HG02840 (cell line): Measurements from ENCODE around the gene WDR13.

Experiments
- ATAC-seq: cut with Tn5 transposase; IDR thresholded peaks from one replicate; pipeline ENCODE4 v1.9.1; 2021; ENCODE audit warnings: mild to moderate bottlenecking, moderate library complexity, moderate number of reproducible peaks; ENCODE audit not compliant: unreplicated experiment, low FRiP score

WDR13 gene

GRCh38 chrX:48591255-48591791, 6.0 kb upstream of the WDR13 start:
- ATAC-seq, result no peak

DNA sequence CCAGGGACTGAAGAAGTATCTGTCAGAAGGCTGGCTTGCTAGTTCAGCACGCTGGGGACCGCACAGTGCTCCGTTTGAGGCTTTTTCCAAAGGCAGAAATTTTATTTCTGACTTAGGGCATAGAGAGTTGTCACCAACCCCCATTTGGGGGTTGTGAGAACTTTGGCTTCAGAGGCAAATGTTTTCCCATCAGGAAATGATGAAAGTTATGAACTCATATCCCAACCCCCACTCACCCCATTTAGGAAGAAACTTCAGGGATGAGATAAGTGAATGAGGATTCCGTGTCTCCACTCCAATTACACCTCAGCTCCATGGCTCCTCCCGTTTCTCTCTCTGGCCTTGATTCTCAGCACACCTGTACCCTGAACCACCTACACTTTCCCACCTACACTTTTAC, 4.3 kb upstream of the WDR13 start:
- ATAC-seq, result no peak

DNA sequence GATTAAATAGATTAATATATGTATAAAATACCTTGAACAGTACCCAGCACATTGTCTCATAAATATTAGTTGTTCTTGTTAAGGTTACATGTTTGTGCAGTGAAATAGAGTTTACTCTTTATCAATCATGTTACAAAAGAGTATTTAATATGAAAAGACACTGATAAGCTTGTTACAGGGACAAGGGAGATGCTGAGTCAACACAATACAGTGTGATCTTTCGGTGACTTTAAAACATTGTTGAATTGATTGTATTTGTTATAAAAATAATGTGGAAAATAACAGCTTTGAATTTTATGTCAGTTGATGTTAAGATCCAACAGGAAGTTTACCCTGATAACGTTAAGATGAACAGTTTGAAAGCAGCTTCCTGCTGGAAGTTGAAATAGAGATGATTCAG, 1.4 kb upstream of the WDR13 start:
- ATAC-seq, result no peak

DNA sequence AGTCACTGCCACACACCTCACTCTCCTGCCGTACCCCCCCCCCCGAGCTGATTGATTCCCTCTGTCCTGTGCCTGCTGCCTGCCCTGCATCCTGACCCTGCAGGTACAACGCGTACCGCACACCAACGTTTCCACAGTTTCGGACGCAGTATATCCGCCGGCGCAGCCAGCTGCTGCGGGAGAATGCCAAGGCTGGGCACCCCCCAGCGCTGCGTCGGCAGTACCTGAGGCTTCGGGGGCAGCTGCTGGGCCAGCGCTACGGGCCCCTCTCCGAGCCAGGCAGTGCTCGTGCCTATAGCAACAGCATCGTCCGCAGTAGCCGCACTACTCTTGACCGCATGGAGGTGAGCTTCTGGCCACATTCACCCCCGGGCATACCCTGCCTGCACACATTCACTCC, 1.3 kb downstream of the WDR13 start:
- ATAC-seq, result no peak

- no peak for ATAC-seq
These were observed 2.0 kb downstream of the WDR13 start for GRCh38 chrX:48599341-48599740.

DNA sequence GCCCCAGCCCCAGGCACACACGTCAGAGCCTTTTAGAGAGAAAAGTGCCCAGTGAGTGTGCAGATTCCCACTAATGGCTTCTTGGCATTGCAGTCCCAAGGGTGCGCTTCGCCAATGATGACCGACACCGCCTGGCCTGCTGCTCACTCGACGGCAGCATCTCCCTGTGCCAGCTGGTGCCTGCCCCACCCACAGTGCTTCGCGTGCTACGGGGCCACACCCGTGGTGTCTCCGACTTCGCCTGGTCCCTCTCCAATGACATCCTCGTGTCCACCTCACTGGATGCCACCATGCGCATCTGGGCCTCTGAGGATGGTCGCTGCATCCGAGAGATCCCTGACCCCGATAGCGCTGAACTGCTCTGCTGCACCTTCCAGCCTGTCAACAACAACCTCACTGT, 2.9 kb downstream of the WDR13 start:
- ATAC-seq, result no peak

DNA sequence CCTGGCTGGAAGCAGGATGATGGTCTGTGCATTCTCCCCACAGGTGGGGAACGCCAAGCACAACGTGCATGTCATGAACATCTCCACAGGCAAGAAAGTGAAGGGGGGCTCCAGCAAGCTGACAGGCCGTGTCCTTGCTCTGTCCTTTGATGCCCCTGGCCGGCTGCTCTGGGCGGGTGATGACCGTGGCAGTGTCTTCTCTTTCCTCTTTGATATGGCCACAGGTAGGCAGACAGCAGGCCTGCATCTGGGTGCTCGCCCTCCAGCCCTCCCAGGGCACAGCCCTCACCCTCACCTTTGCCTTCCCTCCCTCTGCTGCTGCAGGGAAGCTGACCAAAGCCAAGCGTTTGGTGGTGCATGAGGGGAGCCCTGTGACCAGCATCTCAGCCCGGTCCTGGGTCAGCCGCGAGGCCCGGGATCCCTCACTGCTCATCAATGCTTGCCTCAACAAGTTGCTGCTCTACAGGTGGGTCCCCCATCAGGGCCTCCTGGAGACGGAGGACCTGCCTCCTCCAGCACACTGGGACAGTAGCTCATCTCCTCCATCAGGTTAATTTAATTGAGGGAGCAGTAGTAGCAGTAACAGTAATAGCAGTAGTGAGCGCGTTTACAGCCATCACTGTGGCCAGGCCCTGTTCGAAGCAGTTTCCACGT, 4.6 kb downstream of the WDR13 start:
- no peak for ATAC-seq

- no peak for ATAC-seq
These were observed 7.4 kb downstream of the WDR13 start for GRCh38 chrX:48604701-48605100.

DNA sequence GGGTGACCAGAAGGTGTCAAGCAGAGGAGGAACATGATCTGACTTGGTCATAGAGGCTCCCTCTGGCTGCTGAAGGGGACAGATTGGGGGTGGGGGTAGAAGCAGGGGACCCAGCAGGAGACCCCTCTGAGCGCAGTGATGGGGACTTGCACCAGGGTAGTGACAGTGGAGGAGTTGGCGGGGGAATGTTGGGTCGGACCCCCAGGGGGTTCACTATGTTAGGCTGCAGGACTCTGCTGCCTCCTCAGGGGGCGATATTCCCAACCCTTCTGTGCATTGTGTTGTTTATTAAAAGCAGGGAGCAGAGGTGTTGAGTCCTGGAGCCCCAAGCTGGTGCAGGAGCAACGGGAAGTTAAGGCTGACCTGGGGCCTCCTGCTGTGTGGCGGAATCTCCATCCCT, 8.8 kb downstream of the WDR13 start:
- no peak for ATAC-seq

GRCh38 chrX:48611703-48612102, 14.4 kb downstream of the WDR13 start:
- no peak for ATAC-seq

- ATAC-seq, result no peak
These were observed 16.3 kb downstream of the WDR13 start for GRCh38 chrX:48613502-48614160.

GRCh38 chrX:48616576-48616975, 19.3 kb downstream of the WDR13 start:
- no peak for ATAC-seq

DNA sequence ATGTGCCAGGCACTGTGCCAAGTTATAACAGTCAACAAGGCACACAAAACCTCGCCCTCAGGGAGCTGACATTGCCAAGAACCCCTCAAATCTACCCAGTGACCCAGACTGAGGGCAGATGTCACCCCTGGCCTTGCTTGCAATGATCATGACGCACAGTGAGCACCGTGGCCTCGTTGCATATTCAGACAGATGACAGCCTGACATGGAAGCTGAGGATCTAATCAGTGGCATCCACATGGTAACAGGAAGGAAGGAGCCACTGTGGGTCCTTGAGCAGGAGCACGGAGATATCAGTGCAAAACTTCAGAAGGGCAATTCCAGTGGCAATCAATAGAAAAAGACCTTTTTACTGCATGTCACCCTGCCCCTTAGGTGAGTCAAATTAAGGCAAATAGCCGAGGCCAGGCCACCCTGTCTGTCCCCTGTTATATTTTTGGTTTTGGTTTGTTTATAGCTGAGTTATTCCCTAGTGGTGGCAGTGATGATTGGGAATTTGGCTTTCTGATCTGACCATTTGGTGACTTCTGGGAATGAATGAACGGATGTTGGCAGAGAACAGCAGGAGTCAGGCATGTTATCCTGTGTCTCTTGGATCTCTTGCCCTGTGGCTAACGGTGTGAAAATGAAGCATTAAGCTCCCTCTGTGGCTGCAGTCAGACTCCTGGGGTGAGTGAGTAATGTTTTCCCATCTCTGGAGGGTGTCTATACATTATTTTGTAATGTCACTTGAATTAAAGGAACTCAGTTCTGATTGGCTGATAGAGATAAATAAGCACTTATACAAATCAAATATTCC, 20.4 kb downstream of the WDR13 start:
- no peak for ATAC-seq

GRCh38 chrX:48626401-48627298, 29.4 kb downstream of the WDR13 start:
- ATAC-seq, result no peak

GRCh38 chrX:48631376-48632090, 34.2 kb downstream of the WDR13 start:
- no peak for ATAC-seq

GRCh38 chrX:48632207-48632606, 34.9 kb downstream of the WDR13 start:
- no peak for ATAC-seq

DNA sequence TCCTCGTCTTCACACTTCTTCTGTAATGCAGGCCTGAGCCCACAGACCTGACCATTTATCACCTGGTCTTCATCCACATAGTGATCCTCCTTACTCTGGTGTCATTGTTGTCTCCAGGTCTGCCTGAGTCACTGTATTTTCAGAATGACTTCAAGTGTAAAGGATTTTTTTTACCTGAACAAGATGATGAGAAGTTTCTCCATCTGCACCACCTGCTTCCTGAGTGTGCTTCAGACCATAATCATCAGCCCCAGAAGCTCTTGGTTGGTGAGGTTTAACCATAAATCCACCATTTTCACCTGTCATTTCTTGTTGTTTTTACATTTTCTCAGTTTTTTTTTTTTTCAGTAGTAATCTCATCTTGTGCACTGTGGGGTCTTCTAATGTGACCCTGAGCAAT, 39.0 kb downstream of the WDR13 start:
- ATAC-seq, result no peak

DNA sequence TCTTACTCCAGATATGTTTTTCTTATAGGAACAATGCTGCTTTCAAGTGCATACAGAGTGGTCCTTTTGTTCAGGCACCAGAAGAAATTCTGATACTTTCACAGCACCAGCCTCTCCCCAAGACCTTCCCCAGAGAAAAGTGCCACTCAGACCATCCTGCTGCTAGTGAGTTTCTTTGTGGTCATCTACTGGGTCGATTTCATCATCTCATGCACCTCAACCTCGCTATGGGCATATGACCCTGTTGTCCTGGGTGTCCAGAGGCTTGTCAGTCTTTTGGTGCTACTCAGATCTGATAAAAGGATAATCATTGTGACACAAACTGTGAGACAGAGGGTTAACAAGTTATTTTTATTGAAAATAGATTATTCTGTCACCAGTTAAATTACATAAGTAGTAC, 39.5 kb downstream of the WDR13 start:
- ATAC-seq, result no peak

GRCh38 chrX:48645669-48646068, 48.4 kb downstream of the WDR13 start:
- no peak for ATAC-seq

- ATAC-seq, result no peak
These were observed 51.1 kb downstream of the WDR13 start for GRCh38 chrX:48648336-48648751.
